HEK293 (cell line): Measurements from ENCODE around the gene SLC2A4RG.

Experiments used
- BCL11A ChIP-seq: fragments of 450-650 bp; formaldehyde crosslinking; IDR thresholded peaks from 2 replicates; pipeline ENCODE4 v1.5.1; 2016; ENCODE audit warnings: low read depth, missing biosample characterization, missing genetic modification characterization
- SCRT2 ChIP-seq: fragments of 450-650 bp; formaldehyde crosslinking; IDR thresholded peaks from 2 replicates; pipeline ENCODE4 v1.5.1; 2016; ENCODE audit warnings: missing biosample characterization, missing genetic modification characterization
- SP3 ChIP-seq: fragments of 450-650 bp; formaldehyde crosslinking; IDR thresholded peaks from 2 replicates; pipeline ENCODE4 v1.5.1; 2016; ENCODE audit warnings: missing biosample characterization, missing genetic modification characterization
- YY2 ChIP-seq: fragments of 450-650 bp; formaldehyde crosslinking; IDR thresholded peaks from 2 replicates; pipeline ENCODE4 v1.5.1; 2016; ENCODE audit warnings: missing biosample characterization, missing genetic modification characterization
- ZEB2 ChIP-seq: fragments of 450-650 bp; formaldehyde crosslinking; IDR thresholded peaks from 2 replicates; pipeline ENCODE4 v1.5.1; 2016; ENCODE audit warnings: missing biosample characterization, missing genetic modification characterization
- ZIC2 ChIP-seq: fragments of 450-650 bp; formaldehyde crosslinking; IDR thresholded peaks from 2 replicates; pipeline ENCODE4 v1.5.1; 2016; ENCODE audit warnings: missing biosample characterization, missing genetic modification characterization
- ZNF335 ChIP-seq: fragments of 450-650 bp; formaldehyde crosslinking; conservative IDR thresholded peaks from 2 replicates; pipeline ENCODE4 v1.5.1; 2016; ENCODE audit warnings: missing biosample characterization, missing genetic modification characterization
- ZNF366 ChIP-seq: fragments of 450-650 bp; formaldehyde crosslinking; conservative IDR thresholded peaks from 2 replicates; pipeline ENCODE4 v1.5.1; 2016; ENCODE audit warnings: missing biosample characterization, missing genetic modification characterization
- ZNF391 ChIP-seq: fragments of 450-650 bp; formaldehyde crosslinking; IDR thresholded peaks from 2 replicates; pipeline ENCODE4 v1.5.1; 2016; ENCODE audit warnings: low read depth, missing biosample characterization, missing genetic modification characterization, borderline replicate concordance
- TF ChIP-seq, protein P1 (sequence below): fragments of 450-650 bp; formaldehyde crosslinking; IDR thresholded peaks from 2 replicates; pipeline ENCODE4 v1.5.1; 2017; ENCODE audit warnings: missing biosample characterization, missing genetic modification characterization
- TF ChIP-seq, protein P2 (sequence below): fragments of 450-650 bp; formaldehyde crosslinking; IDR thresholded peaks from 2 replicates; pipeline ENCODE4 v1.5.1; 2016; ENCODE audit warnings: missing biosample characterization, missing genetic modification characterization
- TF ChIP-seq, protein P3 (sequence below): fragments of 450-650 bp; formaldehyde crosslinking; IDR thresholded peaks from 2 replicates; pipeline ENCODE4 v1.5.1; 2017; ENCODE audit warnings: missing biosample characterization, missing genetic modification characterization
- TF ChIP-seq, protein P4 (sequence below): fragments of 450-650 bp; formaldehyde crosslinking; IDR thresholded peaks from 2 replicates; pipeline ENCODE4 v1.5.1; 2016; ENCODE audit warnings: missing biosample characterization, missing genetic modification characterization
- TF ChIP-seq, protein P5 (sequence below): fragments of 450-650 bp; formaldehyde crosslinking; conservative IDR thresholded peaks from 2 replicates; pipeline ENCODE4 v1.5.1; 2016; ENCODE audit warnings: low read depth, missing biosample characterization, missing genetic modification characterization
- TF ChIP-seq, protein P6 (sequence below): fragments of 450-650 bp; formaldehyde crosslinking; IDR thresholded peaks from 2 replicates; pipeline ENCODE4 v1.5.1; 2016; ENCODE audit warnings: missing biosample characterization, missing genetic modification characterization, borderline replicate concordance
- TF ChIP-seq, protein P7 (sequence below): fragments of 450-650 bp; formaldehyde crosslinking; IDR thresholded peaks from 2 replicates; pipeline ENCODE4 v1.5.1; 2016; ENCODE audit warnings: missing biosample characterization, missing genetic modification characterization

SLC2A4RG gene

DNA sequence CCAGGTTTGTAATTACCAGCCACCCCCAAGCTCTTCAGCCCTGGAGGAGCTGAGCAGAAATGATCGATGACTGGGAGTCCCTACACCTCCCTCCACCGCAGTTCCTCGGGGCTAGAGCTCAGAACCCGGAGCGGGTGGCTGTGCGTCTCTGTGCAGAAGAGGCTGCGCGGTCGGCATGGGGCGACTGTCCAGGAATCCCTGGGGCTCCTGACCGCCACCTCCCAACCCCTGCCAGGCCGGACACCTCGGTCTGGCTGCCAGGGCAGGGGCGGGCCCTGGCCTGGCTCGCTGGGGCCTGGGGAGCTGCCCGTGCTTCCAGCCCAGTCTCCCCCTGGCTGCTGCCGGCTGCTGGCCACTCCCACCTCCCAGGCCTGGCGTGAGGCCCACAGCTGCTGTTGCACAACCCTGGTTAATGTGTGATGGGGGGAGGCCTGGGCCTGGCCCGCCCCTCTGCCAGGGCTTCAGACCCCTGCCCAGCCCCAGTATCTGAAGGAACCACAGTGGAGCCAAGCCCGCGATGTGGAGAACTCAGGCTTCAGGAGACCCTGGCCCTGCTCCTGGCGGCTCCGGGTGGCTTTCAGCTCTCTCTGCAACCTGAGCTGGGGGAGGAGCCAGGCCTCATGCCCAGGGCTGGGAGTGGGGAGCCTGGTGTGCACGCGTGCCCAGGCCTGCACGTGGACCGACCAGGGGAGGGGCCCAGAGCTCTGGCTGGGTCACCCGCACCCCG, 1.2 kb downstream of the SLC2A4RG start (continued):
- peak; percentile 28; the same call in 1 of the 2 replicates for TF ChIP-seq BCL11A
- peak; percentile 43; the same call in 1 of the 2 replicates for TF ChIP-seq ZNF366 (tag by site-specific recombination)
- TF ChIP-seq, protein P1, sequence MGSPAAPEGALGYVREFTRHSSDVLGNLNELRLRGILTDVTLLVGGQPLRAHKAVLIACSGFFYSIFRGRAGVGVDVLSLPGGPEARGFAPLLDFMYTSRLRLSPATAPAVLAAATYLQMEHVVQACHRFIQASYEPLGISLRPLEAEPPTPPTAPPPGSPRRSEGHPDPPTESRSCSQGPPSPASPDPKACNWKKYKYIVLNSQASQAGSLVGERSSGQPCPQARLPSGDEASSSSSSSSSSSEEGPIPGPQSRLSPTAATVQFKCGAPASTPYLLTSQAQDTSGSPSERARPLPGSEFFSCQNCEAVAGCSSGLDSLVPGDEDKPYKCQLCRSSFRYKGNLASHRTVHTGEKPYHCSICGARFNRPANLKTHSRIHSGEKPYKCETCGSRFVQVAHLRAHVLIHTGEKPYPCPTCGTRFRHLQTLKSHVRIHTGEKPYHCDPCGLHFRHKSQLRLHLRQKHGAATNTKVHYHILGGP (tag by site-specific recombination) = 0 out of 2 replicates have a peak, but pooled peaks have one; percentile 38
- TF ChIP-seq ZEB2 (tag by site-specific recombination) = peak; percentile 77
- no peak for TF ChIP-seq YY2 (tag by site-specific recombination)
- TF ChIP-seq, protein P2, sequence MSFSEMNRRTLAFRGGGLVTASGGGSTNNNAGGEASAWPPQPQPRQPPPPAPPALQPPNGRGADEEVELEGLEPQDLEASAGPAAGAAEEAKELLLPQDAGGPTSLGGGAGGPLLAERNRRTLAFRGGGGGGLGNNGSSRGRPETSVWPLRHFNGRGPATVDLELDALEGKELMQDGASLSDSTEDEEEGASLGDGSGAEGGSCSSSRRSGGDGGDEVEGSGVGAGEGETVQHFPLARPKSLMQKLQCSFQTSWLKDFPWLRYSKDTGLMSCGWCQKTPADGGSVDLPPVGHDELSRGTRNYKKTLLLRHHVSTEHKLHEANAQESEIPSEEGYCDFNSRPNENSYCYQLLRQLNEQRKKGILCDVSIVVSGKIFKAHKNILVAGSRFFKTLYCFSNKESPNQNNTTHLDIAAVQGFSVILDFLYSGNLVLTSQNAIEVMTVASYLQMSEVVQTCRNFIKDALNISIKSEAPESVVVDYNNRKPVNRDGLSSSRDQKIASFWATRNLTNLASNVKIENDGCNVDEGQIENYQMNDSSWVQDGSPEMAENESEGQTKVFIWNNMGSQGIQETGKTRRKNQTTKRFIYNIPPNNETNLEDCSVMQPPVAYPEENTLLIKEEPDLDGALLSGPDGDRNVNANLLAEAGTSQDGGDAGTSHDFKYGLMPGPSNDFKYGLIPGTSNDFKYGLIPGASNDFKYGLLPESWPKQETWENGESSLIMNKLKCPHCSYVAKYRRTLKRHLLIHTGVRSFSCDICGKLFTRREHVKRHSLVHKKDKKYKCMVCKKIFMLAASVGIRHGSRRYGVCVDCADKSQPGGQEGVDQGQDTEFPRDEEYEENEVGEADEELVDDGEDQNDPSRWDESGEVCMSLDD (tag by site-specific recombination) = peak; percentile 83
- TF ChIP-seq, protein P3, sequence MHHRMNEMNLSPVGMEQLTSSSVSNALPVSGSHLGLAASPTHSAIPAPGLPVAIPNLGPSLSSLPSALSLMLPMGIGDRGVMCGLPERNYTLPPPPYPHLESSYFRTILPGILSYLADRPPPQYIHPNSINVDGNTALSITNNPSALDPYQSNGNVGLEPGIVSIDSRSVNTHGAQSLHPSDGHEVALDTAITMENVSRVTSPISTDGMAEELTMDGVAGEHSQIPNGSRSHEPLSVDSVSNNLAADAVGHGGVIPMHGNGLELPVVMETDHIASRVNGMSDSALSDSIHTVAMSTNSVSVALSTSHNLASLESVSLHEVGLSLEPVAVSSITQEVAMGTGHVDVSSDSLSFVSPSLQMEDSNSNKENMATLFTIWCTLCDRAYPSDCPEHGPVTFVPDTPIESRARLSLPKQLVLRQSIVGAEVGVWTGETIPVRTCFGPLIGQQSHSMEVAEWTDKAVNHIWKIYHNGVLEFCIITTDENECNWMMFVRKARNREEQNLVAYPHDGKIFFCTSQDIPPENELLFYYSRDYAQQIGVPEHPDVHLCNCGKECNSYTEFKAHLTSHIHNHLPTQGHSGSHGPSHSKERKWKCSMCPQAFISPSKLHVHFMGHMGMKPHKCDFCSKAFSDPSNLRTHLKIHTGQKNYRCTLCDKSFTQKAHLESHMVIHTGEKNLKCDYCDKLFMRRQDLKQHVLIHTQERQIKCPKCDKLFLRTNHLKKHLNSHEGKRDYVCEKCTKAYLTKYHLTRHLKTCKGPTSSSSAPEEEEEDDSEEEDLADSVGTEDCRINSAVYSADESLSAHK (tag by site-specific recombination) = 0 out of 2 replicates have a peak, but pooled peaks have one; percentile 5
- TF ChIP-seq ZIC2 (tag by site-specific recombination) = peak; percentile 71
- TF ChIP-seq, protein P4, sequence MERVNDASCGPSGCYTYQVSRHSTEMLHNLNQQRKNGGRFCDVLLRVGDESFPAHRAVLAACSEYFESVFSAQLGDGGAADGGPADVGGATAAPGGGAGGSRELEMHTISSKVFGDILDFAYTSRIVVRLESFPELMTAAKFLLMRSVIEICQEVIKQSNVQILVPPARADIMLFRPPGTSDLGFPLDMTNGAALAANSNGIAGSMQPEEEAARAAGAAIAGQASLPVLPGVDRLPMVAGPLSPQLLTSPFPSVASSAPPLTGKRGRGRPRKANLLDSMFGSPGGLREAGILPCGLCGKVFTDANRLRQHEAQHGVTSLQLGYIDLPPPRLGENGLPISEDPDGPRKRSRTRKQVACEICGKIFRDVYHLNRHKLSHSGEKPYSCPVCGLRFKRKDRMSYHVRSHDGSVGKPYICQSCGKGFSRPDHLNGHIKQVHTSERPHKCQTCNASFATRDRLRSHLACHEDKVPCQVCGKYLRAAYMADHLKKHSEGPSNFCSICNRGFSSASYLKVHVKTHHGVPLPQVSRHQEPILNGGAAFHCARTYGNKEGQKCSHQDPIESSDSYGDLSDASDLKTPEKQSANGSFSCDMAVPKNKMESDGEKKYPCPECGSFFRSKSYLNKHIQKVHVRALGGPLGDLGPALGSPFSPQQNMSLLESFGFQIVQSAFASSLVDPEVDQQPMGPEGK = peak; percentile 83
- TF ChIP-seq, protein P5, sequence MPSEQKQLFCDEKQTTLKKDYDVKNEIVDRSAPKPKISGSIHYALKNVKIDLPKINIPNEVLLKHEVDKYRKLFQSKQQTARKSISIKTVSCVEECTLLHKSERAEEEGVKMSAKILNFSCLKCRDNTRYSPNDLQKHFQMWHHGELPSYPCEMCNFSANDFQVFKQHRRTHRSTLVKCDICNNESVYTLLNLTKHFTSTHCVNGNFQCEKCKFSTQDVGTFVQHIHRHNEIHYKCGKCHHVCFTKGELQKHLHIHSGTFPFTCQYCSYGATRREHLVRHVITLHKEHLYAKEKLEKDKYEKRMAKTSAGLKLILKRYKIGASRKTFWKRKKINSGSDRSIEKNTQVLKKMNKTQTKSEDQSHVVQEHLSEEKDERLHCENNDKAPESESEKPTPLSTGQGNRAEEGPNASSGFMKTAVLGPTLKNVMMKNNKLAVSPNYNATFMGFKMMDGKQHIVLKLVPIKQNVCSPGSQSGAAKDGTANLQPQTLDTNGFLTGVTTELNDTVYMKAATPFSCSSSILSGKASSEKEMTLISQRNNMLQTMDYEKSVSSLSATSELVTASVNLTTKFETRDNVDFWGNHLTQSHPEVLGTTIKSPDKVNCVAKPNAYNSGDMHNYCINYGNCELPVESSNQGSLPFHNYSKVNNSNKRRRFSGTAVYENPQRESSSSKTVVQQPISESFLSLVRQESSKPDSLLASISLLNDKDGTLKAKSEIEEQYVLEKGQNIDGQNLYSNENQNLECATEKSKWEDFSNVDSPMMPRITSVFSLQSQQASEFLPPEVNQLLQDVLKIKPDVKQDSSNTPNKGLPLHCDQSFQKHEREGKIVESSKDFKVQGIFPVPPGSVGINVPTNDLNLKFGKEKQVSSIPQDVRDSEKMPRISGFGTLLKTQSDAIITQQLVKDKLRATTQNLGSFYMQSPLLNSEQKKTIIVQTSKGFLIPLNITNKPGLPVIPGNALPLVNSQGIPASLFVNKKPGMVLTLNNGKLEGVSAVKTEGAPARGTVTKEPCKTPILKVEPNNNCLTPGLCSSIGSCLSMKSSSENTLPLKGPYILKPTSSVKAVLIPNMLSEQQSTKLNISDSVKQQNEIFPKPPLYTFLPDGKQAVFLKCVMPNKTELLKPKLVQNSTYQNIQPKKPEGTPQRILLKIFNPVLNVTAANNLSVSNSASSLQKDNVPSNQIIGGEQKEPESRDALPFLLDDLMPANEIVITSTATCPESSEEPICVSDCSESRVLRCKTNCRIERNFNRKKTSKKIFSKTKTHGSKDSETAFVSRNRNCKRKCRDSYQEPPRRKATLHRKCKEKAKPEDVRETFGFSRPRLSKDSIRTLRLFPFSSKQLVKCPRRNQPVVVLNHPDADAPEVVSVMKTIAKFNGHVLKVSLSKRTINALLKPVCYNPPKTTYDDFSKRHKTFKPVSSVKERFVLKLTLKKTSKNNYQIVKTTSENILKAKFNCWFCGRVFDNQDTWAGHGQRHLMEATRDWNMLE (tag by site-specific recombination) = no peak
- TF ChIP-seq, protein P6, sequence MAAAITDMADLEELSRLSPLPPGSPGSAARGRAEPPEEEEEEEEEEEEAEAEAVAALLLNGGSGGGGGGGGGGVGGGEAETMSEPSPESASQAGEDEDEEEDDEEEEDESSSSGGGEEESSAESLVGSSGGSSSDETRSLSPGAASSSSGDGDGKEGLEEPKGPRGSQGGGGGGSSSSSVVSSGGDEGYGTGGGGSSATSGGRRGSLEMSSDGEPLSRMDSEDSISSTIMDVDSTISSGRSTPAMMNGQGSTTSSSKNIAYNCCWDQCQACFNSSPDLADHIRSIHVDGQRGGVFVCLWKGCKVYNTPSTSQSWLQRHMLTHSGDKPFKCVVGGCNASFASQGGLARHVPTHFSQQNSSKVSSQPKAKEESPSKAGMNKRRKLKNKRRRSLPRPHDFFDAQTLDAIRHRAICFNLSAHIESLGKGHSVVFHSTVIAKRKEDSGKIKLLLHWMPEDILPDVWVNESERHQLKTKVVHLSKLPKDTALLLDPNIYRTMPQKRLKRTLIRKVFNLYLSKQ (tag by site-specific recombination) = no peak
- TF ChIP-seq, protein P7, sequence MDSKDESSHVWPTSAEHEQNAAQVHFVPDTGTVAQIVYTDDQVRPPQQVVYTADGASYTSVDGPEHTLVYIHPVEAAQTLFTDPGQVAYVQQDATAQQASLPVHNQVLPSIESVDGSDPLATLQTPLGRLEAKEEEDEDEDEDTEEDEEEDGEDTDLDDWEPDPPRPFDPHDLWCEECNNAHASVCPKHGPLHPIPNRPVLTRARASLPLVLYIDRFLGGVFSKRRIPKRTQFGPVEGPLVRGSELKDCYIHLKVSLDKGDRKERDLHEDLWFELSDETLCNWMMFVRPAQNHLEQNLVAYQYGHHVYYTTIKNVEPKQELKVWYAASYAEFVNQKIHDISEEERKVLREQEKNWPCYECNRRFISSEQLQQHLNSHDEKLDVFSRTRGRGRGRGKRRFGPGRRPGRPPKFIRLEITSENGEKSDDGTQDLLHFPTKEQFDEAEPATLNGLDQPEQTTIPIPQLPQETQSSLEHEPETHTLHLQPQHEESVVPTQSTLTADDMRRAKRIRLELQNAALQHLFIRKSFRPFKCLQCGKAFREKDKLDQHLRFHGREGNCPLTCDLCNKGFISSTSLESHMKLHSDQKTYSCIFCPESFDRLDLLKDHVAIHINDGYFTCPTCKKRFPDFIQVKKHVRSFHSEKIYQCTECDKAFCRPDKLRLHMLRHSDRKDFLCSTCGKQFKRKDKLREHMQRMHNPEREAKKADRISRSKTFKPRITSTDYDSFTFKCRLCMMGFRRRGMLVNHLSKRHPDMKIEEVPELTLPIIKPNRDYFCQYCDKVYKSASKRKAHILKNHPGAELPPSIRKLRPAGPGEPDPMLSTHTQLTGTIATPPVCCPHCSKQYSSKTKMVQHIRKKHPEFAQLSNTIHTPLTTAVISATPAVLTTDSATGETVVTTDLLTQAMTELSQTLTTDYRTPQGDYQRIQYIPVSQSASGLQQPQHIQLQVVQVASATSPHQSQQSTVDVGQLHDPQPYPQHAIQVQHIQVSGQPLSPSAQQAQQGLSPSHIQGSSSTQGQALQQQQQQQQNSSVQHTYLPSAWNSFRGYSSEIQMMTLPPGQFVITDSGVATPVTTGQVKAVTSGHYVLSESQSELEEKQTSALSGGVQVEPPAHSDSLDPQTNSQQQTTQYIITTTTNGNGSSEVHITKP (tag by site-specific recombination) = peak; percentile 40
- TF ChIP-seq ZNF391 = no peak
- TF ChIP-seq SP3 (tag by site-specific recombination) = peak; percentile 66
- TF ChIP-seq SCRT2 (tag by site-specific recombination) = peak; percentile 78
- peak; percentile 44 for TF ChIP-seq ZNF335
